ENCODE results near the gene GGACT.

GRCh38 chr13:100495455-100495854 lies 93.1 kb downstream of the GGACT start:
- TF ChIP-seq CTCF (IDR thresholded peaks at IDR 0.05) (no peak), POLR2A (IDR thresholded peaks at IDR 0.05) (no peak)

Measured in body of pancreas (tissue), 4 donors.